ENCODE data around the gene SPOCK2.

DNA sequence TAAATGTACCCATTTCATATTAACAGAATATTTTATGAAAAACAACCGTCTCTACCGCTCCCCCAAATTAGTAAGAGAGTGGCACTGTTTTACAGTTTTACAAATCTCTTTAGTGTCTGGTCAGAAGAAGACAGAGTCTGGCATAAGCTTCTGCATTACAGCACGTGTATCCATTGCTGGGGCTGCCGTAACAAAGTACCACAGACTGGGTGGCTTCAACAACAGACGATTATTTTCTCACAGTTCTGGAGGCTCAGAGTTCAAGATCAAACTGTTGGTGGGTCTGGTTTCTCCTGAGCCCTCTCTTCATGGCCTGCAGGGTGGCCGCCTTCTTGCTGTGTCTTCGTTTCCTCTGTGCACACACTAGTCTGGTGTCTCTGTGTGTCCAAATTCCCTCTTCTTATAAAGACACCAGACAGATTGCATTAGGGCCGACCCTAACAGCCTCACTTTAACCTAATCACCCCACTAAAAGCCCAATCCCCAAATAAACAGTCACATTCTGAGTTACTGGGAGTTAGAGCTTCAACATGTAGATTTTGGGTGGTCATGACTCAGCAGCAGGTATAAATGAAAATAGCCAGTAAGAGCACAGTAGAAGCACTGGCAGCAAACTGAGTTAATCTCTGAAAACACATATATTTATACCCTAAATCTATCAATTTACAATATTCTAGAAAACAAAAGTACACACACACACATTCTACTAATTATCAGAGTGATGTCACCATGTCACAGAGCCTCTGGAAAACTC lies 4.0 kb upstream of the SPOCK2 start:
- TF ChIP-seq, protein P1, sequence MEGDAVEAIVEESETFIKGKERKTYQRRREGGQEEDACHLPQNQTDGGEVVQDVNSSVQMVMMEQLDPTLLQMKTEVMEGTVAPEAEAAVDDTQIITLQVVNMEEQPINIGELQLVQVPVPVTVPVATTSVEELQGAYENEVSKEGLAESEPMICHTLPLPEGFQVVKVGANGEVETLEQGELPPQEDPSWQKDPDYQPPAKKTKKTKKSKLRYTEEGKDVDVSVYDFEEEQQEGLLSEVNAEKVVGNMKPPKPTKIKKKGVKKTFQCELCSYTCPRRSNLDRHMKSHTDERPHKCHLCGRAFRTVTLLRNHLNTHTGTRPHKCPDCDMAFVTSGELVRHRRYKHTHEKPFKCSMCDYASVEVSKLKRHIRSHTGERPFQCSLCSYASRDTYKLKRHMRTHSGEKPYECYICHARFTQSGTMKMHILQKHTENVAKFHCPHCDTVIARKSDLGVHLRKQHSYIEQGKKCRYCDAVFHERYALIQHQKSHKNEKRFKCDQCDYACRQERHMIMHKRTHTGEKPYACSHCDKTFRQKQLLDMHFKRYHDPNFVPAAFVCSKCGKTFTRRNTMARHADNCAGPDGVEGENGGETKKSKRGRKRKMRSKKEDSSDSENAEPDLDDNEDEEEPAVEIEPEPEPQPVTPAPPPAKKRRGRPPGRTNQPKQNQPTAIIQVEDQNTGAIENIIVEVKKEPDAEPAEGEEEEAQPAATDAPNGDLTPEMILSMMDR (IDR thresholded peaks at IDR 0.05 in 8 of 11, conservative IDR thresholded peaks at IDR 0.05 in 3 of 11), result no peak
- no peak for TF ChIP-seq POLR2A (IDR thresholded peaks at IDR 0.05)
- TF ChIP-seq POLR2AphosphoS5 (IDR thresholded peaks at IDR 0.05), result no peak

Measured in spleen (tissue), 7 donors.